NCI-H345 (cell line): ENCODE data around the gene TBATA.

ENCODE experiments used
- DNase-seq: peaks from one replicate; lab custom pipeline; 2025; lab: John Stamatoyannopoulos, UW

The TBATA gene, protein sequence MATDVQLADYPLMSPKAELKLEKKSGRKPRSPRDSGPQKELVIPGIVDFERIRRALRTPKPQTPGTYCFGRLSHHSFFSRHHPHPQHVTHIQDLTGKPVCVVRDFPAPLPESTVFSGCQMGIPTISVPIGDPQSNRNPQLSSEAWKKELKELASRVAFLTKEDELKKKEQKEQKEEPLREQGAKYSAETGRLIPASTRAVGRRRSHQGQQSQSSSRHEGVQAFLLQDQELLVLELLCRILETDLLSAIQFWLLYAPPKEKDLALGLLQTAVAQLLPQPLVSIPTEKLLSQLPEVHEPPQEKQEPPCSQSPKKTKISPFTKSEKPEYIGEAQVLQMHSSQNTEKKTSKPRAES

GRCh38 chr10:70785190-70785589, at the start of gene TBATA:
TBATA (minus strand) TSS chr10:70785377; CDS start chr10:70783379, 1,998 bp downstream.
- no peak for DNase-seq

DNA sequence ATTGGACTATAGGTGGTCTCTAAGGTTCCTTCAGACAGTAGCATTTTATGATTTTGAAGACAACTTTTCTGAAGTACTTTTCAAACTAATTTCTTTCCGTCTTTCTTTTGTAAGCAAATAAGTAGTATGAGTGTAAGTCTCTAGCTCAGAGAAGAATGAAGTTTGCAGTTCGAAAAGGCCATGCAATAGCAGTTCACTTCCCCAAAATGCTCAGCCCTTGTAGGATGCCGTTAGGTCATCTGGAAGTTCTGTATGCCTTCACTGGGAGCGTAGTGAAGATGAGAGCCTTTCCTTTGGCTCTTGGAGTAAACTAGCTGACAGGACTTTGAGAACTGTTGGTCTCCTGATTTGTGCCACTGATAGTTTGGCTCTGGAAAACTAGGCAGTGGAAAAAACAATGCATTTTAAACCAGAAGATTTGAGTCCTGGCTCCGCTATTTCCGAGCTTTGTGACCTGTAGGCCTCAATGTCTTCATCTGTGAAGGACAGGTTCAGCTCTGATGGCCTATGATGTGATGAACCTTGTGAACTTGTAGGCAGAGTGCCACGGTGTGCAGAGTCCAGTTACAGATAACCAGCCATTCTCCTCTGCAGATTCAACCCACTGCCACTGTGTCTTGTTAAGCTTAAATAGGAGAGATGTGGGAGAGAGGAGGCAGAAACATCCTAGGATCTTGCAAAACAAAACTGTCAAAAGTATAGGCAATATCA, 49.4 kb upstream of the TBATA start:
- DNase-seq: no peak

- no peak for DNase-seq
Measured at GRCh38 chr10:70834021-70834420, 48.8 kb upstream of the TBATA start.

DNA sequence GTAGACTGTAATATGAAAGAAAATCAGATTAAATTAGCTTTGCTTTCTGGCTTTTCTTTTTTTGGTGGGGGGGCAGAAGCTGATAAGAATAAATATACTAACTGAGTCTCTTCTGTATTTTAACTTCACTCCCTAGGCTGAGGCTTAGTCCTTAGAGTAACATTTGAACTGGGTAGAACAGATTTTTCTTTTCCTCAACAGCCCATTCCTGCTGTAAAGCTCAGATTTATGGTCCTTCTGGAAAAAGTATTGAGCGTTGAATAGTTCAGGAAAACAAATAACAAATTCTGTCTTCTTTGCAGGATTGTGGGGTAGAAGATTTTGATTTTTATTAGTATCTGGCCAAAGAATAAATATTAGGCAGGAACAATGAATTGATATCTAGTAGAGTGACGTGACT, 48.4 kb upstream of the TBATA start:
- DNase-seq: no peak

DNA sequence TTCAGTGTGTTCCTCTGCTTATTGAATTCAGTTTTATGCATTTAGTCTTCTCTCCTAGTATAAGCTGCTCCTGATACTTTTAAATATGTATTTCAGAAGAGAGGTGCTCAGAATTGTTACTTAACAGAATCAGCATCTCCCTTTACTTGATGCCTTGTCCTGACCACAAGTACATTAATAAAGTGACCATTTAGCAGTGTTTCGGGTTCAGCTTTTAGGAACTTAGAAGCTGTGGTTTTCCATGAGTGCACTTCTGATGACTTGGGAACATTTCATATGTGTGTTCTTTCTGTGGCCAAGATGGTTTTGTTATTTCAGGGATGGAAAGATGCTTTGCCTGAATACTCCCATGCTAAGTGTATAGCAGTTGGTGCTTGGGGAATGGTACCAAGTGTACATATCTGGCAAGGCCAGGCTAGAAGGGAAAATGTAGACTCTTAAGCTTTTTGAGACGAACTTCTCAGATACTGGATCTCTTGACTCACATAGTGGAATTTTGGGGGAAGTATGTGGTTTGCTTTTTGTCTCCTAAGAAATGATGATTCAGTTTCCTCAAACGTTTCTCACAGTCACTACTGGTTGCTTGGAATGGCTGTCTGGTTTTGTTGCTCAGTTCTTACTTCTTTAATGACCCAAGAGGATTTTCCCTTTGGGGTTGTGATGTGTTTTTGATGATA, 47.8 kb upstream of the TBATA start:
- DNase-seq: no peak

- DNase-seq: no peak
Measured at GRCh38 chr10:70832221-70832620, 47.0 kb upstream of the TBATA start.

- no peak for DNase-seq
Measured at GRCh38 chr10:70830164-70830563, 45.0 kb upstream of the TBATA start.

GRCh38 chr10:70829543-70829942, 44.4 kb upstream of the TBATA start:
- no peak for DNase-seq

DNA sequence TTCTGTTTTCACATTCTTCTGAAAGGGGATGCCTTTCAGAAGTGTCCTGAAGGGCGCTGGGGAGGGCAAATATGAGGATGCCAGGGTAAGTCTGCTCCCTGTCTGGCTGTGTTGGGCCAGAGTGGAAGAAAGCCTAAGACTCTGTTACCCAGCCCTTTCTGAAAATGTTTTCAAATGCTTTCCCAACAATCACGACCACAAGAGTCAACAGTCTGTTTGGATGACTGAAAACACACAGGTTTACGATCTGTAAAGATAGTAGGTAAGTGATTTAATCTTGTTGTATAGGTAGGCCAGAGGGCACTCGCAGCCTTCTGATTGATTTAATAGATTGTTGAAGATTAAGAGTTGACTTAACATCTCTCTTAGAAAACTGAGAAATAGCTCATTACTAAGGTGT, 43.7 kb upstream of the TBATA start:
- DNase-seq: no peak

DNA sequence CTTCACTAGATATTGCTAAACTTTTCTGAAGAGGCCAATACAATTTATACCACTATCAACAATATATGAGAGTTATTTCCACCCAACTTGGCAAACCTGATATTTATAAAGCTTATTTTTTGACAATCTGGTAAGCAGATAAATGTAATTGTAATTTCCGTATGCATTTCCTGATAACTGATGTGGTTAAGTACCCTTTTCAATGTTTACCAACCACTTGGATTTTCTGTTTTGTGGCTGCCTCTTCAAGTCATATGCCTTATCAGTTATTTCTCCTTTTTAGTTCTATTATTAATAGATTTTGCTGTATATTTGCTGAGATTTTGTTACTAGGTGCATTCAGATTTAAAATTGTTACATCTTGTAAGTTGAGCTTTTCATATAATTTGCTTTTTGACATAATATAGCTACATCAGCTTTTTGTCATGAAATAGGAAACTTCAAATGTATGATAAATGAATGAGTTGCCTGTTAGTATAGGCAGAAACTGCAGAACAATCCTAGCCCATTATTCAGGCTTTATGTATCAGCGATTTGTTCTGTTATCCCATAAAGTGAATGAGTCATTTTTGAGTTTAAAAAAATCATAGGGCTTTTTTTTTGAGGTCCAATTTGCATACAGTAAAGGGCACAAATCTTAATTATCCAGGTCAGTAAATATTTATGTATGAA, 42.0 kb upstream of the TBATA start:
- DNase-seq: no peak

- no peak for DNase-seq
Measured at GRCh38 chr10:70822076-70822820, 37.1 kb upstream of the TBATA start.

DNA sequence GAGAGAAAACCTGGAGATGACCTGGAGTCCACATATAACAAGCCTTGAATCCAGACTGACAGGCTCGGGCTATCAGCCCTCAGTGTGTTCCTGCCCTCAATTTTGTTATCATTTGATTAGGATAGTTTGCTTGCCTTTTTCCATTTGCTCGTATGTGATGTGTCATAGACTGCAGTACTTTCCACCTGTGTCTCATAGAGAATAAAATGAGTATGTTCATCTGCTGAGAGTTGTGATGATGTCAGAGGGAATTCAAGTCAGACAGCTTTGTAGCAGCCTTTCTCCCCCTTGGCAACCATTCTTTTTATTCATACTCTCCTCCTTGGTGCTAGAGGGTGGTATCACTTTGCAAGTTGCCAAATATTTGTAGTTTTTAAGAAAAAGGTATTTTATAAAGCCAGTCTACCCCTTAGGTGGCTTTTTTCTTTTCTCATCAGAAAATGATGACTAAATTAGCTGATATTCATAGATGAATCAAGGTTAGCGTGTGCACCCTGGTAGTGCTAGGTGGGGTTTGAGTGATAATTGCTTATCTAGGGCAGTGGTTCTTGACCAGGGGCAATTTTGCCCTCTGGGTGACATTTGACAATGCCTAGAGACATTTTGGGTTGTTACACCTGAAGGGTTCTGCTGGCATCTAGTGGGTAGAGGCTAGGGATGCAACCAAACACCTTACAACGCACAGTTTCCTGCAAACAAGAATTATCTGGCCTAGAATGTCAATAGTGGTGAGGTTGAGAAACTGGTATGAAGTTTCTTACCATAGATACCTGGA, 36.0 kb upstream of the TBATA start:
- no peak for DNase-seq

GRCh38 chr10:70816220-70816894, 31.2 kb upstream of the TBATA start:
- DNase-seq: peak; percentile 43

GRCh38 chr10:70815504-70816219, 30.5 kb upstream of the TBATA start, which contains the start of gene SGPL1:
SGPL1 (plus strand) TSS chr10:70815948; CDS start chr10:70816854, 906 bp downstream.
- peak; percentile 77 for DNase-seq

DNA sequence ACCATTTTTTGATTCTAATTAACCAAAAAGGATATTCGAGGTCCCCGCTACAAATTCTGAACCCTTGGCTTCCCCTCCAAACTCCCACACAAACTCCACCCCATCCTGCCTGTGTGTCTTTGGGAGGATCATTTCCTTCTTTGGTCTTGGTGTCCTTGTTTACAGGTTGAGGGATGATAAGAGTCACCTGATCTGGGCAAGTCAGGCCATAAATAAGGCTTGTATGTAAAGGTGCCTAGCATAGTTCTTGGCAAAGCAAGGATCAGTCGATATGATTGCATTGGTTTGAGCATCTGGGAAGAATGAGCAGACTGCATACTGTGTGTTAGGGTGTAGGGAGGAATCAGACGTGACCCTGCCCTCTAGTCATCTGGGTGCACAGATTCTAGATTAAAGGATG, 28.9 kb upstream of the TBATA start:
- DNase-seq: no peak

- peak; percentile 68 for DNase-seq
Measured at GRCh38 chr10:70812814-70813213, 27.6 kb upstream of the TBATA start.

DNA sequence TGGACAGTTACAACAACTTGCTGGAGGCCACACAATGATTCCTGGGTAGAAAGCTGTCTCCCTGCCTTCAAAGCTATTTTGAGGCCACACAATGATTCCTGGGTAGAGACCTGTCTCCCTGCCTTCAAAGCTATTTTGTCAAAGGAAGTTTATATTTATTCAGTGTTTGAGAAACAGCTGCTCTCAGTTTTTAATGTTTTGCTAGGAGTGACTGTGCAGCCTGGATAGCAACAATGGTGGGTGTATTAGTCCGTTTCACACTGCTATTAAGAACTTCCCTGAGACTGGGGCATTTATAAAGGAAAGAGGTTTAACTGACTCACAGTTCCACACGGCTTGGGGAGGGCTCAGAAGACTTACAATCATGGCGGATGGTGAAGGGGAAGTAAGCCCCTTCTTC, 26.7 kb upstream of the TBATA start:
- DNase-seq: no peak

- no peak for DNase-seq
Measured at GRCh38 chr10:70810967-70811366, 25.8 kb upstream of the TBATA start.

DNA sequence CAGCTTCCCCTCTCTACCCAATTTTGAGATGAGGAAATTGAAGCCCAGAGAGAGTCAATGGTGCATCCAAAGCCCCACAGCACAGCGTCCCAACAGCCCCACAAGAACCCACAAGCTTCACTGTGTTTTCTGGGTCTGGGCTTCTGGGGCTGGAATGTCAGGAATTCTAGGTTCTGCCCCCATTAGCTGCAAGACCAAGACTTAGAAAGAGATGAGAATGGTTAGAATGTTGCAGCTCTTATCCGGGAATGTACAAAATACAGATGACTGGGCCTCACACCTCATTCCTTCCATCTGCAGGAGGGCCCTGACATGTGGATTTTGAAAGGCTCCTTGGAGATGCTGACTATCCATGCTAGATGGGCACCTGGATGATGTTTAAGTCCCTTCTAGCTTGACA, 24.5 kb upstream of the TBATA start:
- no peak for DNase-seq
